ENCODE measurements around the gene ZKSCAN8. TPM values are rescaled to one million over a fixed set of nuclear protein-coding genes. Genes with fewer than 3 reads are reported as not detected.
"Not testable (repeated sequence)": the region's sequence is repeated elsewhere in the genome, so short reads cannot be mapped to it uniquely, and the experiment has no call there.

Gene ZKSCAN8
- total RNA-seq, 1 donor from 2014 or later, result 20.9 TPM

- no peak for TF ChIP-seq CTCF (IDR thresholded peaks at IDR 0.05)
- Histone ChIP-seq H3K9me3 (no peaks in the 10 kb centered on the region), H3K27me3 (no peaks in the 10 kb centered on the region), H3K4me3 (no peak overlapping the region), H3K36me3 (no peaks in the 10 kb centered on the region), H3K4me1 (no peaks in the 10 kb centered on the region), H3K27ac (no peak overlapping the region)
- DNase-seq (no peak), ATAC-seq (no peak)
- intact Hi-C loops (cut with DNase I), result no loop called here
Measured at GRCh38 chr6:28111964-28112363, 29.7 kb upstream of the ZKSCAN8 start.

GRCh38 chr6:28115799-28116198, 25.9 kb upstream of the ZKSCAN8 start:
- ATAC-seq, result no peak
- intact Hi-C loops (cut with DNase I), result no loop called here
- DNase-seq, result no peak
- H3K4me1 ChIP-seq, result no peaks in the 10 kb centered on the region
- H3K9me3 ChIP-seq, result no peaks in the 10 kb centered on the region
- TF ChIP-seq CTCF (IDR thresholded peaks at IDR 0.05), result no peak
- H3K27me3 ChIP-seq, result no peaks in the 10 kb centered on the region
- H3K27ac ChIP-seq, result no peak overlapping the region
- peaks cover 12% of the 10 kb centered on the region for H3K36me3 ChIP-seq
- H3K4me3 ChIP-seq, result no peak overlapping the region

- no peak overlapping the region for H3K27ac ChIP-seq
- no peaks in the 10 kb centered on the region for H3K9me3 ChIP-seq
- no peak for ATAC-seq
- DNase-seq, result no peak
- no peaks in the 10 kb centered on the region for H3K27me3 ChIP-seq
- no peak for TF ChIP-seq CTCF (IDR thresholded peaks at IDR 0.05)
- no peak overlapping the region for H3K4me3 ChIP-seq
- intact Hi-C loops (cut with DNase I), result no loop called here
- peaks cover 18% of the 10 kb centered on the region for H3K36me3 ChIP-seq
- H3K4me1 ChIP-seq, result no peaks in the 10 kb centered on the region
Measured at GRCh38 chr6:28117386-28118050, 24.2 kb upstream of the ZKSCAN8 start.

GRCh38 chr6:28118217-28118616, 23.5 kb upstream of the ZKSCAN8 start:
- Histone ChIP-seq H3K4me3 (no peak overlapping the region), H3K36me3 (peaks cover 18% of the 10 kb centered on the region), H3K4me1 (no peaks in the 10 kb centered on the region), H3K27me3 (no peaks in the 10 kb centered on the region), H3K27ac (no peak overlapping the region), H3K9me3 (no peaks in the 10 kb centered on the region)
- intact Hi-C loops (cut with DNase I), result no loop called here
- TF ChIP-seq CTCF (IDR thresholded peaks at IDR 0.05), result no peak
- DNase-seq (no peak), ATAC-seq (no peak)

GRCh38 chr6:28121876-28122275, 19.8 kb upstream of the ZKSCAN8 start:
- DNase-seq (no peak), ATAC-seq (no peak)
- Histone ChIP-seq H3K36me3 (peaks cover 18% of the 10 kb centered on the region), H3K27me3 (no peaks in the 10 kb centered on the region), H3K9me3 (no peaks in the 10 kb centered on the region), H3K4me1 (peaks cover 14% of the 10 kb centered on the region), H3K4me3 (no peak overlapping the region), H3K27ac (no peak overlapping the region)
- no peak for TF ChIP-seq CTCF (IDR thresholded peaks at IDR 0.05)
- intact Hi-C loops (cut with DNase I), result no loop called here

GRCh38 chr6:28122283-28122682, 19.4 kb upstream of the ZKSCAN8 start:
- H3K4me3 ChIP-seq; H3K9me3 ChIP-seq; ATAC-seq; intact Hi-C loops (cut with DNase I); H3K27me3 ChIP-seq; DNase-seq; H3K27ac ChIP-seq: not testable (repeated sequence)
- H3K36me3 ChIP-seq, result peaks cover 18% of the 10 kb centered on the region
- peaks cover 14% of the 10 kb centered on the region for H3K4me1 ChIP-seq
